OCI-LY1 (cell line): ENCODE results near the gene NFIA.

Experiments
- H2AFZ ChIP-seq: fragments of 200-600 bp; sonication (generic), shearing (Covaris generic); 2 replicates; pipeline ENCODE4 v1.6.0; 2014; ENCODE audit warnings: antibody characterized with exemption, mild to moderate bottlenecking, low read length
- H3F3A ChIP-seq: fragments of 200-600 bp; sonication (generic), shearing (Covaris generic); 2 replicates; pipeline ENCODE4 v1.6.0; 2014; ENCODE audit warnings: mild to moderate bottlenecking, antibody characterized with exemption, low read length, moderate library complexity; ENCODE audit not compliant: insufficient read depth
- H3K27ac ChIP-seq: fragments of 200-600 bp; sonication (generic); 2 replicates; pipeline ENCODE4 v1.5.1; 2014; ENCODE audit warnings: low read length, mixed run types, mild to moderate bottlenecking, low read depth; ENCODE audit not compliant: poor library complexity, severe bottlenecking
- H3K27me3 ChIP-seq: fragments of 200-600 bp; sonication (generic); 2 replicates; pipeline ENCODE4 v1.6.0; 2014; ENCODE audit warnings: antibody characterized with exemption, mild to moderate bottlenecking, low read length, moderate library complexity; ENCODE audit not compliant: insufficient read depth
- H3K36me3 ChIP-seq: fragments of 200-600 bp; sonication (generic); 2 replicates; pipeline ENCODE4 v1.6.1; 2014; ENCODE audit warnings: mild to moderate bottlenecking, antibody characterized with exemption, low read length, moderate library complexity, mixed read lengths; ENCODE audit not compliant: insufficient read depth
- H3K4me1 ChIP-seq: fragments of 200-600 bp; sonication (generic); 2 replicates; pipeline ENCODE4 v1.5.1; 2014; ENCODE audit warnings: mild to moderate bottlenecking, low read length, moderate library complexity; ENCODE audit not compliant: insufficient read depth, severe bottlenecking
- H3K4me2 ChIP-seq: fragments of 200-600 bp; sonication (generic), shearing (Covaris generic); 2 replicates; pipeline ENCODE4 v1.6.1; 2014; ENCODE audit warnings: low read length
- H3K4me3 ChIP-seq: fragments of 200-600 bp; sonication (generic); 2 replicates; pipeline ENCODE4 v1.5.1; 2014; ENCODE audit warnings: low read length, low read depth, mild to moderate bottlenecking, mixed read lengths; ENCODE audit not compliant: poor library complexity, severe bottlenecking
- H3K79me2 ChIP-seq: fragments of 200-600 bp; shearing (Covaris generic); 2 replicates; pipeline ENCODE4 v1.6.1; 2016; ENCODE audit warnings: mixed run types, low read length, mixed read lengths; ENCODE audit not compliant: insufficient read depth
- H3K9ac ChIP-seq: fragments of 200-600 bp; sonication (generic), shearing (Covaris generic); 2 replicates; pipeline ENCODE4 v1.6.1; 2014; ENCODE audit warnings: mild to moderate bottlenecking, low read length, mixed read lengths
- H3K9me2 ChIP-seq: fragments of 200-600 bp; sonication (generic), shearing (Covaris generic); 2 replicates; pipeline ENCODE4 v1.6.1; 2014; ENCODE audit warnings: low read depth, mild to moderate bottlenecking, low read length, mixed read lengths
- H3K9me3 ChIP-seq: fragments of 200-600 bp; shearing (Covaris generic); 2 replicates; pipeline ENCODE4 v1.6.1; 2014; ENCODE audit warnings: low read length, mixed read lengths
- H4K20me1 ChIP-seq: fragments of 200-600 bp; sonication (generic), shearing (Covaris generic); 2 replicates; pipeline ENCODE4 v1.6.0; 2016; ENCODE audit warnings: mild to moderate bottlenecking, low read length; ENCODE audit not compliant: insufficient read depth
- CTCF ChIP-seq: fragments of 200-600 bp; sonication (generic), shearing (Covaris generic); IDR thresholded peaks from 2 replicates; pipeline ENCODE4 v1.5.1; 2017; ENCODE audit warnings: mild to moderate bottlenecking, antibody characterized with exemption, low read length, moderate library complexity, mixed read lengths
- EZH2 ChIP-seq: fragments of 200-600 bp; sonication (generic), shearing (Covaris generic); IDR thresholded peaks from 2 replicates; pipeline ENCODE4 v1.8.0; 2017; ENCODE audit warnings: borderline replicate concordance, mixed run types, mild to moderate bottlenecking, antibody characterized with exemption, low read length, moderate library complexity, mixed read lengths

Gene NFIA

DNA sequence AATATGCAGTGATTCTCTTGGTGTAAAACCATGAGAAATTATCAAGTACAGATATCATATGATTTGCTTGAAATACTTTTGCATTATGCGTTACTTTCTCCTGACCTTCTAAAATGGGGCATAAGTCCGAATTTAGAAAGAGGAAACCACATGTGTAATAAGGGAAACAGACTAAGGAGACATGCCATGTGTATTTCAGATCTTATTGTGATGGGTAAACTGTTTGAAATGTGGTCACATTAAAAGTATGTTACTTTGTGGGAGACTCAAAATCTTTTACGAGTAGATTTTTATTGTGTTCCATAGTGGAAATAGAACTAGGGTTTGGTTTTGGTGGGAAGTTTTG lies 173.0 kb downstream of the NFIA start:
- no peaks in the 10 kb centered on the region for H4K20me1 ChIP-seq
- peak overlapping the region; percentile 10 for H3K27ac ChIP-seq

DNA sequence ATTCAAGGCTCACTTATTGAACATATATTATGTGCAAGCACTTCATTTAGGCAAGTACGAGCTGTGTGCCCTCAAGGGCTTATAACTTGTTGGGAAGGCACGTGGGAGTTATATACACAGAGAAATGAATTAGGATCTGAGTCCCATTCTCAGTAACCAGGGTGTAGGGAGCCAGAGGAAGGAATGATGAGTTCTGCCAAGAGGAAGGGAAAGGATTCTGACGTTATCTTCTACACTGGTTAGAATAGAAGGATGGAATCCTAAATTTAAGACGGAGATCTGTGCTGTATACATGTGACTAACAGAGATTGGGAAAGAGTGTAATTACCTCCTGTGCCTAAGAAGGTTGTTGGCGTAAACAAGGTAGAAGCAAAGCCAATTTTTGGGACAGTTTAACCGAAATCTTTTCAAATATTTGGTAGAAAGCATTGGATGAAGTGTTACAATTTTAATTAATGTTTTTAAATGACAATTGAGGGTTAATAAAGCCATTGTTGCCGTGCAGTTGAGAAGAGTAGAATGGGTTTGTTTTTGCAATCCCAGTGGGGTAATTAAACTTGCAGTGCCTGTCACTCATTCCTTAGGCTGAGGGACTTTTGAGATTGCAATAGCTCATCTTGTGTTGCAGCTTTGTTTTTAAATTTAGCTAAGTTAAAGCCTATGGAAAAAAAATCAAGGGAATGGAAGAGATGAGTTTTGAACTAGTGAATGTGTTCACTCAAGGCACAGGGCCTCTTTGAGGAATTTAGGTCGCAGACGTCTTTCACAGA lies 177.2 kb downstream of the NFIA start:
- Histone ChIP-seq H4K20me1 (no peaks in the 10 kb centered on the region), H3K4me1 (peaks cover 34% of the 10 kb centered on the region), H3K9me3 (no peaks in the 10 kb centered on the region), H3K27ac (no peak overlapping the region), H3F3A (no peaks in the 10 kb centered on the region), H3K9me2 (no peaks in the 10 kb centered on the region), H3K4me3 (no peak overlapping the region), H3K4me2 (no peak overlapping the region), H3K9ac (no peak overlapping the region), H2AFZ (no peak overlapping the region), H3K36me3 (no peaks in the 10 kb centered on the region; the same call in 1 of the 2 replicates), H3K79me2 (no peaks in the 10 kb centered on the region), H3K27me3 (no peaks in the 10 kb centered on the region)
- TF ChIP-seq CTCF: no peak
- TF ChIP-seq EZH2: no peak

More for the DNA sequence above, 173.0 kb downstream of the NFIA start:
- no peaks in the 10 kb centered on the region for H3K27me3 ChIP-seq
- no peaks in the 10 kb centered on the region for H3F3A ChIP-seq
- no peak overlapping the region for H2AFZ ChIP-seq
- no peaks in the 10 kb centered on the region for H3K79me2 ChIP-seq
- H3K9me2 ChIP-seq: no peaks in the 10 kb centered on the region
- no peaks in the 10 kb centered on the region for H3K9me3 ChIP-seq
- TF ChIP-seq CTCF: no peak
- TF ChIP-seq EZH2: no peak
- H3K4me3 ChIP-seq: no peak overlapping the region
- peaks cover 73% of the 10 kb centered on the region for H3K4me1 ChIP-seq
- H3K36me3 ChIP-seq: no peaks in the 10 kb centered on the region
- no peak overlapping the region; the same call in 1 of the 2 replicates for H3K9ac ChIP-seq
- H3K4me2 ChIP-seq: peak overlapping the region; percentile 45; the same call in 1 of the 2 replicates

DNA sequence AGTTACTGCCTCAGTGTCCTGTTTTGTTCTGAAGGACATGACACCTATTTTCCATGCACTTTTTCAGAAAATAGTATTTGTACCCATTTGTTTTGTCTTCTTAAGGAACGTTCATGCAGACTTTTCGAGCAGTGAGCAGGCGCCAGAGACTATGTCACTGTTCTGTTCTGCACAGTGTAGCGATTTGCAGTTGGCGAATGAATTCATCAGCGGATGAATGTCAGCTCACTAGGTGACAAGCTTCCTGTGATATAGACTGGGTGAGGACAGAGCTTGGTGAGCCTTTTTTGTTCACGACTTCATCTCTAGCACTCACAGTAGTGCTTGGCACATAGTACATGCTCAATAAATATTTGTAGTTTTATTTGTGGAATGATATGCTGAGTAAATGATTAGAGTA lies 177.8 kb downstream of the NFIA start:
- Histone ChIP-seq H3K27ac (no peak overlapping the region), H4K20me1 (no peaks in the 10 kb centered on the region), H3K4me1 (peaks cover 28% of the 10 kb centered on the region), H3K27me3 (no peaks in the 10 kb centered on the region), H3K9me2 (no peaks in the 10 kb centered on the region), H3K4me2 (no peak overlapping the region), H3K9me3 (no peaks in the 10 kb centered on the region), H3K36me3 (no peaks in the 10 kb centered on the region; the same call in 1 of the 2 replicates), H2AFZ (no peak overlapping the region), H3F3A (no peaks in the 10 kb centered on the region), H3K9ac (no peak overlapping the region), H3K79me2 (no peaks in the 10 kb centered on the region), H3K4me3 (no peak overlapping the region)
- no peak for TF ChIP-seq EZH2

DNA sequence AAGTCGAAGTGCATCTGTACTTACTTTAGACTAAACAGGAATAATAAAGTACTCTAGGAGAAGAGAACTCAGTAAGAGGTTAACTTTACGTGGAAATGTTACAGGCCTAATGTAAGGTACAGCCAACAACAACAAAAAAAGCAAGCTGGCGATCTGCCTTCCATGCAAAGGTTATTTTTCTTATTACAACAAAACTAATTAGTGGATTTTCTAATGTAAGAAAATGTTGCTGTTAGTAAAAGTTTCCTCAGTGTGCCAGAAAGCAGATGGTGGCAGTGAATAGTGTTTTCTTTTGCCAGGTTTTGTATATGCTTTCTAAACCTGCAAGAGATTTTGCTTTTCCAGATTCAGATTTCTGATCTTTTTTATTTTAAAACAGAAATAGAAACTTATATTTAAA lies 179.2 kb downstream of the NFIA start:
- H3K27ac ChIP-seq: no peak overlapping the region
- H3K4me3 ChIP-seq: no peak overlapping the region
- no peaks in the 10 kb centered on the region for H3K9me3 ChIP-seq

More for the DNA sequence above, 179.2 kb downstream of the NFIA start:
- Histone ChIP-seq H4K20me1 (no peaks in the 10 kb centered on the region), H3F3A (no peaks in the 10 kb centered on the region), H3K27me3 (no peaks in the 10 kb centered on the region), H3K79me2 (no peaks in the 10 kb centered on the region), H3K9me2 (no peaks in the 10 kb centered on the region), H3K36me3 (no peaks in the 10 kb centered on the region; the same call in 1 of the 2 replicates), H3K4me1 (peaks cover 19% of the 10 kb centered on the region), H3K4me2 (no peak overlapping the region), H3K9ac (no peak overlapping the region), H2AFZ (no peak overlapping the region)
- TF ChIP-seq EZH2 (no peak), CTCF (no peak)
